GM12878 (cell line): ENCODE data around the gene C1QB. TPM values are rescaled to one million over a fixed set of nuclear protein-coding genes. Genes with fewer than 3 reads are reported as not detected.

ENCODE experiments used
- ATAC-seq: fragments of 200-7000 bp; cut with Tn5 transposase; 3 replicates; pipeline ENCODE4 v1.9.1; 2020; ENCODE audit warnings: mild to moderate bottlenecking, moderate library complexity
- BruUV-seq: library from RNA; stranded (reverse); fragments of 400-500 nt; replicated peaks from 2 replicates; lab custom pipeline; 2021; lab: Mats Ljungman, UMichigan
- CTCF ChIA-PET: fragments of 300-600 bp; sonication (Branson Sonifier 250); formaldehyde crosslinking; extraction: SDS; loops from one replicate; lab custom pipeline; 2021; ENCODE audit warnings: inconsistent platforms; lab: Yijun Ruan, JAX
- POLR2A ChIA-PET: fragments of 350-600 bp; formaldehyde crosslinking; extraction: SDS; loops from one replicate; lab custom pipeline; 2021; ENCODE audit warnings: inconsistent platforms; lab: Charles Lee
- RAD21 ChIA-PET: fragments of 300-600 bp; sonication (Branson Sonifier 250); formaldehyde crosslinking; loops from one replicate; lab custom pipeline; 2023; ENCODE audit warnings: antibody characterized with exemption; ENCODE audit not compliant: unreplicated experiment; lab: Charles Lee
- SMC1A ChIA-PET: fragments of 300-600 bp; sonication (Branson Sonifier 250); formaldehyde crosslinking; loops from one replicate; lab custom pipeline; 2023; ENCODE audit not compliant: unreplicated experiment, uncharacterized antibody; lab: Charles Lee
- DNase-seq: peaks from one replicate; pipeline ENCODE4 v3.0.0-alpha.2; 2011; ENCODE audit warnings: low read depth, low spot score
- FAIRE-seq: peaks from 3 replicates; lab custom pipeline; 2011; peaks lifted over from hg19 to GRCh38; lab: Jason Lieb, UNC
- H2AFZ ChIP-seq: 2 replicates; pipeline ENCODE4 v1.6.0; 2011; ENCODE audit warnings: low read depth, low read length, control low read depth; ENCODE audit not compliant: control insufficient read depth
- H3K27ac ChIP-seq: 2 replicates; pipeline ENCODE4 v1.5.1; 2011; ENCODE audit warnings: control low read depth; ENCODE audit not compliant: control insufficient read depth, insufficient read depth
- H3K27me3 ChIP-seq, 2 experiments: replicated peaks in 1 of 2; 2 replicates each; pipeline versions ENCODE4 v1.6.0 to v1.6.1; 2011; ENCODE audit warnings: low read length in 1 of 2; ENCODE audit not compliant: control insufficient read depth in 2 of 2, insufficient read depth in 2 of 2
- H3K36me3 ChIP-seq, 2 experiments: 2 replicates each; pipeline ENCODE4 v1.5.1; 2011; ENCODE audit warnings: low read length in 1 of 2; ENCODE audit not compliant: control insufficient read depth in 2 of 2, insufficient read depth in 2 of 2
- H3K4me1 ChIP-seq: 2 replicates; pipeline ENCODE4 v1.6.1; 2011; ENCODE audit warnings: mild to moderate bottlenecking, low read length, moderate library complexity, mixed read lengths; ENCODE audit not compliant: control insufficient read depth, insufficient read depth
- H3K4me2 ChIP-seq: 2 replicates; pipeline ENCODE4 v1.6.0; 2011; ENCODE audit warnings: control low read depth; ENCODE audit not compliant: control insufficient read depth, insufficient read depth
- H3K4me3 ChIP-seq: fragments of 200-600 bp; sonication (generic); 2 replicates; pipeline ENCODE4 v1.5.1; 2016
- H3K79me2 ChIP-seq: 2 replicates; pipeline ENCODE4 v1.6.0; 2011; ENCODE audit warnings: low read length; ENCODE audit not compliant: control insufficient read depth, insufficient read depth
- H3K9ac ChIP-seq: 2 replicates; pipeline ENCODE4 v1.8.0; 2011; ENCODE audit warnings: low read length, control low read depth, mixed read lengths; ENCODE audit not compliant: control insufficient read depth, insufficient read depth
- H3K9me3 ChIP-seq: replicated peaks from 3 replicates; pipeline ENCODE4 v1.5.1; 2011; ENCODE audit warnings: mild to moderate bottlenecking, low read length; ENCODE audit not compliant: control insufficient read depth, insufficient read depth
- H4K20me1 ChIP-seq: 2 replicates; pipeline ENCODE4 v1.6.0; 2011; ENCODE audit not compliant: control insufficient read depth, insufficient read depth
- BRCA1 ChIP-seq: IDR thresholded peaks from 2 replicates; pipeline ENCODE4 v1.6.1; 2011; ENCODE audit warnings: low read depth, low read length, improper control_type of control experiment
- EZH2 ChIP-seq: IDR thresholded peaks from 2 replicates; pipeline ENCODE4 v1.6.1; 2012; ENCODE audit warnings: low read depth, mild to moderate bottlenecking, control low read depth, inconsistent platforms, low read length, borderline replicate concordance; ENCODE audit not compliant: control insufficient read depth
- POLR2AphosphoS5 ChIP-seq: IDR thresholded peaks from 2 replicates; pipeline ENCODE4 v1.6.1; 2011; ENCODE audit warnings: mild to moderate bottlenecking, low read length, inconsistent platforms
- RFX5 ChIP-seq: IDR thresholded peaks from 2 replicates; pipeline ENCODE4 v1.6.1; 2011; ENCODE audit warnings: low read depth, low read length, improper control_type of control experiment
- SUPT20H ChIP-seq: IDR thresholded peaks from 2 replicates; pipeline ENCODE4 v1.6.1; 2011; ENCODE audit warnings: low read depth, mild to moderate bottlenecking, low read length, moderate library complexity, borderline replicate concordance; ENCODE audit not compliant: control insufficient read depth
- SUZ12 ChIP-seq: fragments of 200-600 bp; sonication (generic); IDR thresholded peaks from one replicate; pipeline ENCODE4 v1.6.1; 2018; ENCODE audit warnings: antibody characterized with exemption, mild to moderate bottlenecking; ENCODE audit not compliant: unreplicated experiment
- WRNIP1 ChIP-seq: IDR thresholded peaks from 2 replicates; pipeline ENCODE4 v1.6.1; 2011; ENCODE audit warnings: low read depth, low read length, improper control_type of control experiment, borderline replicate concordance
- ZNF207 ChIP-seq: fragments of 450-650 bp; IDR thresholded peaks from 2 replicates; pipeline ENCODE4 v1.6.1; 2014; ENCODE audit warnings: antibody characterized with exemption, mild to moderate bottlenecking, borderline replicate concordance
- WGBS: methylation state at CpG from one replicate; pipeline ENCODE4 v1.1.6; 2016; ENCODE audit warnings: low lambda C conversion rate; ENCODE audit not compliant: insufficient replicate concordance, insufficient coverage; ENCODE audit errors: missing lambda C conversion rate; 5-methylcytosine and 5-hydroxymethylcytosine counted together
- in situ Hi-C: fragments of 300-500 bp; cut with MboI; formaldehyde crosslinking; loops from 9 replicates; pipeline ENCODE4 v1.14.3; 2018; ENCODE audit warnings: mixed read lengths
- intact Hi-C: fragments of 100-400 bp; cut with micrococcal nuclease; formaldehyde crosslinking; loops from one replicate; pipeline ENCODE4 v1.14.2; 2022; ENCODE audit not compliant: unreplicated experiment
- polyA plus RNA-seq, 11 experiments: library from polyadenylated mRNA; depleted of rRNA in 4 of 11; unstranded in 6 of 11; stranded (reverse) in 5 of 11; fragments of >200 nt; fragmentation: Nextera tagmentation in 4 of 11; fragmentation: Illumina TruSeq in 1 of 11; extraction: Ambion mirVana in 4 of 11; extraction: Trizol in 1 of 11; gene quantifications; 1 replicate in 1 of 11; 2 replicates in 10 of 11; pipeline versions ENCODE4 v1.2.1 to v1.2.3, GENCODE V29; 2011 to 2016; ENCODE audit warnings: inconsistent platforms in 2 of 11, missing spikeins in 2 of 11, low read depth in 1 of 11
- total RNA-seq, 4 experiments: library from RNA; depleted of rRNA in 3 of 4; stranded (reverse); fragments of >200 nt in 3 of 4; fragmentation: Illumina TruSeq in 1 of 4; extraction: Trizol in 1 of 4; gene quantifications; 2 replicates each; pipeline versions ENCODE4 v1.2.1 to v1.2.3, GENCODE V29; 2013 to 2021
- TF ChIP-seq, protein P1 (sequence below): fragments of 450-650 bp; formaldehyde crosslinking; IDR thresholded peaks from 2 replicates; pipeline ENCODE4 v1.4.0; 2020; ENCODE audit warnings: mild to moderate bottlenecking, moderate library complexity
- TF ChIP-seq, protein P2 (sequence below): fragments of 450-650 bp; IDR thresholded peaks from 2 replicates; pipeline ENCODE4 v1.6.1; 2017; ENCODE audit warnings: antibody characterized with exemption, mild to moderate bottlenecking, moderate library complexity

The C1QB gene
- total and polyA plus RNA-seq, 10 of the 15 experiments (the other 5 are each of a cell fraction or from before 2014, with no cell fraction given) = 0.62 TPM; not detected in 9

DNA sequence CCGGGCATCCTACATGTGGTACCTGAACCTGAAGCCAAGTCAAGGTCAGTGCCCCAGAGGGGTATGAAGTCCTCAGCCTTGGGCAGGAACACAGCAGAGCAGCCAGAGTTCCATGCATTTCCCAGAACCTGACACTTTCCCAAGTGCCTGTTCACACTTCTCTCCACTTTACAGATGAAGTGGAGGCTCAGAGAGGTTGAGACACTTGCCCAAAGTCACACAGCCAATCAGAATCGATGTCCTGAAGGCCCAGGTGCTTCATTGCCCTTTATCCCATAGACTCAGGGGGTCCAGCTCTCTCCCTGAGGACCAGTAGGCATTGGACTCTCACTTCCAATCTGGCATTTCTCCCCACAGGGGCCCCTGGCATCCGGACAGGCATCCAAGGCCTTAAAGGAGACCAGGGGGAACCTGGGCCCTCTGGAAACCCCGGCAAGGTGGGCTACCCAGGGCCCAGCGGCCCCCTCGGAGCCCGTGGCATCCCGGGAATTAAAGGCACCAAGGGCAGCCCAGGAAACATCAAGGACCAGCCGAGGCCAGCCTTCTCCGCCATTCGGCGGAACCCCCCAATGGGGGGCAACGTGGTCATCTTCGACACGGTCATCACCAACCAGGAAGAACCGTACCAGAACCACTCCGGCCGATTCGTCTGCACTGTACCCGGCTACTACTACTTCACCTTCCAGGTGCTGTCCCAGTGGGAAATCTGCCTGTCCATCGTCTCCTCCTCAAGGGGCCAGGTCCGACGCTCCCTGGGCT is 14.4 kb upstream of the C1QB start:
- ChIA-PET SMC1A (interaction anchor here (4.4 kb wide), 1 partner anchor 218 kb away, joined by 14 read pairs; no protein-coding TSS in a partner anchor), CTCF (interaction anchor here (5.5 kb wide), 1 partner anchor 220 kb away, joined by 77 read pairs; no protein-coding TSS in a partner anchor), RAD21 (no interaction called here), POLR2A (no interaction called here)
- Histone ChIP-seq H3K9me3 (no peaks in the 10 kb centered on the region; the same call in 2 of the 3 replicates), H3K4me2 (no peak overlapping the region), H3K36me3 (no peaks in the 10 kb centered on the region), H3K4me1 (no peaks in the 10 kb centered on the region), H3K27ac (no peak overlapping the region), H2AFZ (no peak overlapping the region), H3K4me3 (no peak overlapping the region), H3K9ac (no peak overlapping the region), H3K27me3 (no peaks in the 10 kb centered on the region; a peak in 1 of 4 replicates), H3K79me2 (no peaks in the 10 kb centered on the region), H4K20me1 (no peaks in the 10 kb centered on the region)
- ATAC-seq (no peak), FAIRE-seq (no peak), DNase-seq (no peak)
- intact Hi-C loops (no loop called here), in situ Hi-C loops (no loop called here)
- TF ChIP-seq POLR2AphosphoS5 (no peak), WRNIP1 (no peak), SUZ12 (no peak), SUPT20H (no peak), EZH2 (no peak), ZNF207 (no peak), RFX5 (no peak), BRCA1 (no peak)
- TF ChIP-seq, protein P1, sequence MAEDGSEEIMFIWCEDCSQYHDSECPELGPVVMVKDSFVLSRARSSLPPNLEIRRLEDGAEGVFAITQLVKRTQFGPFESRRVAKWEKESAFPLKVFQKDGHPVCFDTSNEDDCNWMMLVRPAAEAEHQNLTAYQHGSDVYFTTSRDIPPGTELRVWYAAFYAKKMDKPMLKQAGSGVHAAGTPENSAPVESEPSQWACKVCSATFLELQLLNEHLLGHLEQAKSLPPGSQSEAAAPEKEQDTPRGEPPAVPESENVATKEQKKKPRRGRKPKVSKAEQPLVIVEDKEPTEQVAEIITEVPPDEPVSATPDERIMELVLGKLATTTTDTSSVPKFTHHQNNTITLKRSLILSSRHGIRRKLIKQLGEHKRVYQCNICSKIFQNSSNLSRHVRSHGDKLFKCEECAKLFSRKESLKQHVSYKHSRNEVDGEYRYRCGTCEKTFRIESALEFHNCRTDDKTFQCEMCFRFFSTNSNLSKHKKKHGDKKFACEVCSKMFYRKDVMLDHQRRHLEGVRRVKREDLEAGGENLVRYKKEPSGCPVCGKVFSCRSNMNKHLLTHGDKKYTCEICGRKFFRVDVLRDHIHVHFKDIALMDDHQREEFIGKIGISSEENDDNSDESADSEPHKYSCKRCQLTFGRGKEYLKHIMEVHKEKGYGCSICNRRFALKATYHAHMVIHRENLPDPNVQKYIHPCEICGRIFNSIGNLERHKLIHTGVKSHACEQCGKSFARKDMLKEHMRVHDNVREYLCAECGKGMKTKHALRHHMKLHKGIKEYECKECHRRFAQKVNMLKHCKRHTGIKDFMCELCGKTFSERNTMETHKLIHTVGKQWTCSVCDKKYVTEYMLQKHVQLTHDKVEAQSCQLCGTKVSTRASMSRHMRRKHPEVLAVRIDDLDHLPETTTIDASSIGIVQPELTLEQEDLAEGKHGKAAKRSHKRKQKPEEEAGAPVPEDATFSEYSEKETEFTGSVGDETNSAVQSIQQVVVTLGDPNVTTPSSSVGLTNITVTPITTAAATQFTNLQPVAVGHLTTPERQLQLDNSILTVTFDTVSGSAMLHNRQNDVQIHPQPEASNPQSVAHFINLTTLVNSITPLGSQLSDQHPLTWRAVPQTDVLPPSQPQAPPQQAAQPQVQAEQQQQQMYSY = no peak
- TF ChIP-seq, protein P2, sequence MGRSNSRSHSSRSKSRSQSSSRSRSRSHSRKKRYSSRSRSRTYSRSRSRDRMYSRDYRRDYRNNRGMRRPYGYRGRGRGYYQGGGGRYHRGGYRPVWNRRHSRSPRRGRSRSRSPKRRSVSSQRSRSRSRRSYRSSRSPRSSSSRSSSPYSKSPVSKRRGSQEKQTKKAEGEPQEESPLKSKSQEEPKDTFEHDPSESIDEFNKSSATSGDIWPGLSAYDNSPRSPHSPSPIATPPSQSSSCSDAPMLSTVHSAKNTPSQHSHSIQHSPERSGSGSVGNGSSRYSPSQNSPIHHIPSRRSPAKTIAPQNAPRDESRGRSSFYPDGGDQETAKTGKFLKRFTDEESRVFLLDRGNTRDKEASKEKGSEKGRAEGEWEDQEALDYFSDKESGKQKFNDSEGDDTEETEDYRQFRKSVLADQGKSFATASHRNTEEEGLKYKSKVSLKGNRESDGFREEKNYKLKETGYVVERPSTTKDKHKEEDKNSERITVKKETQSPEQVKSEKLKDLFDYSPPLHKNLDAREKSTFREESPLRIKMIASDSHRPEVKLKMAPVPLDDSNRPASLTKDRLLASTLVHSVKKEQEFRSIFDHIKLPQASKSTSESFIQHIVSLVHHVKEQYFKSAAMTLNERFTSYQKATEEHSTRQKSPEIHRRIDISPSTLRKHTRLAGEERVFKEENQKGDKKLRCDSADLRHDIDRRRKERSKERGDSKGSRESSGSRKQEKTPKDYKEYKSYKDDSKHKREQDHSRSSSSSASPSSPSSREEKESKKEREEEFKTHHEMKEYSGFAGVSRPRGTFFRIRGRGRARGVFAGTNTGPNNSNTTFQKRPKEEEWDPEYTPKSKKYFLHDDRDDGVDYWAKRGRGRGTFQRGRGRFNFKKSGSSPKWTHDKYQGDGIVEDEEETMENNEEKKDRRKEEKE = no peak
- no TSS peak for BruUV-seq
- 49% methylated on average over 23 of the region's 23 CpGs for WGBS
